Activated CD4-positive, alpha-beta T cell treated with anti-CD3 and anti-CD28 coated beads for 48 hours (primary cell): Measurements from ENCODE around the gene LIPE.

Experiments
- DNase-seq: peaks from one replicate; pipeline ENCODE4 v3.0.0-alpha.2; 2020

LIPE gene

GRCh38 chr19:42375415-42376176 lies 51.6 kb downstream of the LIPE start:
- DNase-seq = no peak

DNA sequence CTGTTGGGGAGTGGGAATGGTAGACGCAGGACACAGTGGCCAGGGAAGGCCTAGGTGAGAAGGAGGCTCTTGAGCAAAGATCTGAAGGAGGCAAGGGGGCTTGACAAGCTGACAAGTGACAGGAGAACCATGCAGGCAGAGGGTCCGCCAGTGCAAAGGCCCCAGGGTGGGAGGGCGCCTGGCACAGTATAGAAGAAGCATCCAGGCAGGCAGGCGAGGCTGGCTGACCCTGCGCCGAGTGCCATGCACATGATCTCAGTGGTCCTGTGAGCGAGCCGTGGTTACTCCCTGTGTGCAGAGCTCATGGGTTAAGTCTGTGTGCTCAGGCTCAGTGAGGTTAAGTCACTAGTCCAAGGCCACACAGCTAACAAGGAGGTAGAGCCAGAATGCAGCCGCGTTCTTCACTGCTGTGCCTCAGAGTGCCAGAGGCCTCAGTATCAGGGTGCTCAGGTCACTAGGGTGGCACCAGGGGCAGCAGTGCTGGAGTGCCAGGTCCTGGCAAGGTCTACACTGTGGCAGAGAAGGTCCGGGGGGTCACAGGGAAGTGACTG lies 52.3 kb downstream of the LIPE start:
- DNase-seq = no peak

GRCh38 chr19:42370626-42371175 lies 56.5 kb downstream of the LIPE start:
- no peak for DNase-seq

DNA sequence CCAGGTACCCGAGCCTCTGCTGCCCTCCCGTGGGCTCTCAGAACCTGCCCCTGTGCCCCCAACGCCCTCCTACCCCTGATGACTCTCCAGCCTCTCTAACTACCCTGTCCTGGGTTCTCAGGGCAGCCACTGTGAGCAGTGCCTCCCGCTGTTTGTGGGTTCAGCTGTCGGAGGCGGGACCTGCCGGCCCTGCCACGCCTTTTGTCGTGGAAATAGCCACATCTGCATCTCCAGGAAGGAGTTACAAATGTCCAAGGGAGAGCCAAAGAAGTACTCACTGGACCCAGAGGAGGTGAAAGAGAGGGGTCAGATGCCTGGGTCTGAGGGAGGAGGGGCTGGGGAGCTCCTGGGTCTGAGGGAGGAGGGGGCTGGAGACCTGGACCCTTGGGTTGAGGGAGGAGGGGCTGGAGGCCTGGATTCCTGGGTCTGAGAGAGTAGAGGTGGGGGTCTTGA lies 57.1 kb downstream of the LIPE start:
- no peak for DNase-seq

GRCh38 chr19:42369433-42370067 lies 57.6 kb downstream of the LIPE start:
- DNase-seq = no peak

DNA sequence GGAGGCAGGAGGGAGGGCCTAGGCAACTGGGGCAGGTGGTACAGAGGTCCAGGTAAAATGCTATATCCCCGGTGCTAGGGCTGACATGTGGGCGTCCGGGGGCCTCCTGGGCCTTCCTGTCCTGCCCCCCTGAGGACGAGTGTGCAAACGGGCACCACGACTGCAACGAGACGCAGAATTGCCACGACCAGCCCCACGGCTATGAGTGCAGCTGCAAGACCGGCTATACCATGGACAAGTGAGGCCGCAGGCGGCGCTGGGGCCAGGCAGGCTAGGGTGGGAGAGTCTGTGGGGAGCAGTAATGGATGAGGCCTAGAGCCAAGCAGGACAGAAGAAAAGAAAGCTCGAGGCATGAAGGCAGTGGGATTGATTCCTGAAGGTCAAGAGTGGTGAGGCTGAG lies 58.4 kb downstream of the LIPE start:
- no peak for DNase-seq

DNA sequence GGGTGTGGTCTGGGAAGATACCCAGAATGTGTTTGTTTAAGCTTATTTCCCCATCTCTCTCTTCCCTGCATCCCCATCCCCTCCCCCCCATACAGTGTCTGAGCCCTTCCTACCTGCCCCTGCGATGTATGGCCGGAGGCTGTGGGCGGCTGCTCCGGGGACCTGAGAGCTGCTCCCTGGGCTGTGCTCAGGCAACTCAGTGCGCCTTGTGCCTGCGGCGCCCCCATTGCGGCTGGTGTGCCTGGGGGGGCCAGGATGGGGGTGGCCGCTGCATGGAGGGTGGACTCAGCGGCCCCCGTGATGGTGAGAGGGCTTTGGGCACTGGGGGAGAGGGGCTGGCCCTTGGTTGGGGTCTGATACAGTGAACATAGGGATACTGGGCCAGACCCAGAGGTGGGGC lies 58.8 kb downstream of the LIPE start:
- no peak for DNase-seq

DNA sequence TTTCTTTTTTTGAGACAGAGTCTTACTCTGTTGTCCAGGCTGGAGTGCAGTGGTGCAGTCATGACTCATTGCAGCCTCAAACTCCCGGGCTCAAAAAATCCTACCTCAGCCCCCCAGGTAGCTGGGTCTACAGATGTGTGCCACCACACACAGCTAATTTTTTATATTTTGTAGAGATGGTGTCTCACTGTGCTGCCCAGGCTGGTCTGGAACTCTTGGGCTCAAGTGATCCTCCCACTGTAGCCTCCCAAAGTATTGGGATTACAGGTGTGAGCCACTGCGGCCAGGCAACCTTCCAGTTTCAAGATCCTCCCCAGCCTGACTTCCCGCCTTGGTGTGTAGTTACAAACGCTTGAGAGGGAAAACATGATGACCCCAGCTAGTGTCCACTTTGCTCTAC lies 59.3 kb downstream of the LIPE start:
- no peak for DNase-seq

DNA sequence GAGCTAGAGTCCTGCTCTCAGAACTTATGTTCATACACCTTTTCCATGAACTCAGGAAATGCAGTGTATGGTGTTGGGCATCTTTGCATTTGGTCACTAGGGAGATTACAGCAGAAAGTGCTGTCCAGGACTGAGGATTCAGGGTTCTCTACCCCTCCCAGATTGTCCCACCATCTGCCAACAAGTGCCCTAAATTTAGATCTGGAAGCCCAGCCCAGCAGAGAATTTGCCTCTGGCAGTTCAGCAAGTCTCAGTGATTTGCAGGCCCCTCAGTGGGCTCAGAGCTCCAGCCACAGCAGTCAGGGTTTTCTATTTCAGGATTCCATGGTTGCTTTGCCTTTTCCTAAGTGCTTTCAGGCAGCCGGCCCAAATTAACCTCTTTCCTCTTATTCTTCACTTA lies 60.5 kb downstream of the LIPE start:
- no peak for DNase-seq

- no peak for DNase-seq
Measured at GRCh38 chr19:42363614-42364346, 63.4 kb downstream of the LIPE start.

DNA sequence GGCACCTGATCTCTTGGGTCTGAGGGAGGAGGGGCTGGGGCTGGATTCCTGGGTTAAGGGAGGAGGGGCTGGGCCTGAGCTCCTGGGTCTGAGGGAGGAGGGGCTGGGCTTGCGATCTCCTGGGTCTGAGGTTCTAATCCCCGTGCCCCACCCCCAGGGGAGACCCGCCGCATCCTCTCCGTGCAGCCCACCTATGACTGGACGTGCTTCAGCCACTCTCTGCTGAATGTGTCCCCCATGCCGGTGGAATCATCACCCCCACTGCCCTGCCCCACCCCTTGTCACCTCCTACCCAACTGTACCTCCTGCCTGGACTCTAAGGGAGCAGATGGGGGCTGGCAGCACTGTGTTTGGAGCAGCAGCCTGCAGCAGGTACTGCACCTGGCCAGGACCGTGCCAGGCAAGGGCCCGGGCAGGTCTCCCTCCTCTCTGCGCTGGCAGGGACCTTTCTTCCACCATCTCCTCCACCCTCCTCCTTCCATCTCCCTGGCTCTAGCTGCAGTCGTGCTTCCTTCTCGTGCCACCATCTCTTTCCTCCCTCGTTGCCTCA lies 64.2 kb downstream of the LIPE start:
- DNase-seq = no peak

DNA sequence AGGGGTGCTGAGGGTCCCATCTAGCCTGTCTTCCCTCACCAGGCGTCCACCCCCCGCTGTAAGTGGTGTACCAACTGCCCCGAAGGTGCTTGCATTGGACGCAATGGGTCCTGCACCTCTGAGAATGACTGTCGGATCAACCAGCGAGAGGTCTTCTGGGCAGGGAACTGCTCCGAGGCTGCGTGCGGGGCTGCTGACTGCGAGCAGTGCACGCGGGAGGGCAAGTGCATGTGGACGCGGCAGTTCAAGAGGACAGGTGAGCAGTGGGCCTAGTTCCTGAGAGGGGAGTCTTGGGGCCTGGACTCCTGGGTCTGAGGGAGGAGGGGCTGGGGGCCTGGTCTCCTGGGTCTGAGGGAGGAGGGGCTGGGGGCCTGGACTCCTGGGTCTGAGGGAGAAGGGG lies 64.8 kb downstream of the LIPE start:
- no peak for DNase-seq

DNA sequence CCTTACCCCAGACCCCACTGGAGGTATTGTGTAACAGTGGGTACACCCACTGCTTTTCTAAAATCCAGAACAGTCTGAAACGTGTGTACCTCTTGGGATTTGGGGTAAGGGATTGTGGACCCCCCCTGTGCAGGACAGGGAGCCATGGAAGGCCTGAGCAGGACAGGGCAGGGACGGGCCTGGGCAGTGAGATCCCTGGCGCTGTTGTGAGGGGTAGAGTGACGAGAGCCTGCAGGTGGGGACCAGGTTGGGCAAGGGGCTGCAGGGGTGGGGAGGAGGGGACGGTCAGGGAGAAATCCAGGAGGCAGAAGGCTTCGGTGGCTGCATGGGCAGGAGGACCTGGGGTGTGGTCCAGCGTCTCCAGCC lies 65.7 kb downstream of the LIPE start:
- no peak for DNase-seq

DNA sequence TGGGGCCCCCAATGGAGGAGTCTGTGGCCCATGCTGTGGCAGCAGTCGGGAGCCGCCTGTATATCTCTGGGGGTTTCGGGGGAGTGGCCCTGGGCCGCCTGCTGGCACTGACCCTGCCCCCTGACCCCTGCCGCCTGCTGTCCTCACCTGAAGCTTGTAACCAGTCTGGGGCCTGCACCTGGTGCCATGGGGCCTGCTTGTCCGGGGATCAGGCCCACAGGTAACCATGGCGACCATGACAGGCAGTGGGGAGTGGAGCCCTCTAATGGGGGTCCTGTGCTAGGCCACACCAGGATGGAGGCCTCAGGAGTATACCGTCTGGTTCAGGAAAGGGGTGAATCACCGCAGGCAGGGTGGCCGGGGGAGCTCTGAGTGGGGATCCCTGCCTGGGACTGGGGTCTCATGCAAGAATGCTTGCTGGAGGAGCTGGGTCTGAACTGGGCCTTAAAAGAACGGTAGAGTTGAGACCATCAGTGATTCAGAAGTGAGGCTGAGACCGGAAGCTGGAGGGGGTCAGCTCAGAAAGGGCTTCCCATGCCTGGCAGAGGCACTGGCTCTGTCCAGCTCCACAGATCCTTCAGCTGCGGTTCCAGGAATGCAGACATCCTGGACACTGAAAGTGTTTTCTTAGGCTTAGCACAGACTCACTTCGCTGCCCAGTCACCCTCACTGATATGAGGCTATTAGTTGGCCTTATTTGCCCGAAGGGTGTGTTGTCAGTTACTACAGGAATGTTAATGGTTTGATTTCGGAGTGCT lies 66.2 kb downstream of the LIPE start:
- no peak for DNase-seq

GRCh38 chr19:42357290-42357689 lies 69.9 kb downstream of the LIPE start:
- no peak for DNase-seq

DNA sequence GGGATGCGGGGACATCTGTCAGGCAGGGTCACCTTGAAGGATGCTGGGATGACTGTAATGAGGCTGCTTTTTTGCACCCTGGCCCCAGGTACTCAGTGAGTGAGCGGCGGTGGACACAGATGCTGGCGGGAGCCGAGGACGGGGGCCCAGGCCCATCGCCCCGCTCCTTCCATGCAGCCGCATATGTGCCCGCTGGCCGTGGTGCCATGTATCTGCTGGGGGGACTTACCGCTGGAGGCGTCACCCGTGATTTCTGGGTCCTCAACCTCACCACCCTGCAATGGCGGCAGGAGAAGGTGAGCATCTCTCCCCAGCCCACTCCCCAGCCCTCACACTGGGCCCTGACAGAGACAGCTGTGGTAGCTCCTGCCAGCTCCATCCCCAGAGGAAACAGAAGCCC lies 70.5 kb downstream of the LIPE start:
- DNase-seq = no peak

DNA sequence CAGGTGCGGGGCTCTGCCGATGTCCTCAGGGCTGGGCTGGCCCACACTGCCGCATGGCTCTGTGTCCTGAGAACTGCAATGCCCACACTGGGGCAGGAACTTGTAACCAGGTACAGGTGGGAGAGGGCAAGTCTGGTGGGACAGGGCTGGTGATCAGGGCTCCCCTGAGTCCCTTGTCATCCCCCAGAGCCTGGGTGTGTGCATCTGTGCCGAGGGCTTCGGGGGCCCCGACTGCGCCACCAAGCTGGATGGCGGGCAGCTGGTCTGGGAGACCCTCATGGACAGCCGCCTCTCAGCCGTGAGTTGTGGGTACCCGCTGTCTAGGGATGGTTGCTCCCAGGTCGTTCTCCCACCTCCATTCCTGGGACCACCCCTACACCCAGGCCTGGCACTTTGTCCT lies 71.3 kb downstream of the LIPE start:
- no peak for DNase-seq

- DNase-seq = no peak
Measured at GRCh38 chr19:42353341-42354015, 73.7 kb downstream of the LIPE start.

DNA sequence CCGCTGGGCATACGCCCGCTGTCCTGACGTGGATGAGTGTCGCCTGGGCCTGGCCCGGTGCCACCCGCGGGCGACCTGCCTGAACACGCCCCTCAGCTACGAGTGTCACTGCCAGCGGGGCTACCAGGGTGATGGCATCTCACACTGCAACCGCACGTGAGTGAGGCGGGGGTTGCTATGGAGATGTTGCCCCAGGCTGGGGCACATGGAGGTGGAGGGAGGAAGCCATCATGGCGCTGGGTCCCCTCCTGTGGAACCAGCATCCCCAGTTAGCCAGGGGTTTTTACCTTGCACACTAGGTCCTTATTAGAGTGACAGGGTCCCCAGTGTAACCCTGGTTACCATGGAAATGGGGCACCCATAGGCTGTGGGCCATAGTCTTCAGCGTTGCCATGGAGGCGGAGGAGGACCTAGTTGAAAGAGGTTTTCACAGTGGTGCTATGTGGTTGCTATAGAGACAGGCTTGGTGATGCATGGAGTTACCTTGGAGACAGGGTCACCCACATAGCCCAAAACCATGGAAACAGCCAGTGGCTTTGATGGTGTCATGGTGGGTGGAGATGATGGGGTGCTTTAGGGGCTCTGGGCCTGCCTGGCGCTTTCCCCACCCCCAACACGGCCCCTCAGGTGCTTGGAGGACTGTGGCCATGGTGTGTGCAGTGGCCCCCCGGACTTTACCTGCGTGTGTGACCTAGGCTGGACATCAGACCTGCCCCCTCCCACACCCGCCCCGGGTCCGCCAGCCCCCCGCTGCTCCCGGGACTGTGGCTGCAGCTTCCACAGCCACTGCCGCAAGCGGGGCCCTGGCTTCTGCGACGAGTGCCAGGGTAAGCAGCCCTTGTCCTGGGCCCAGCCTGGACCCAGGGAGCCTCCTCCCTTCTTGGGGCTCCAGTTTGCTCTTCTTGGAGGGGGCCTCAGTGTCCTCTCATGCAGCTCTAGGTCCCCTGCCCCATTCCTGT lies 74.6 kb downstream of the LIPE start:
- peak; percentile 20 for DNase-seq
